Mucosa of descending colon (tissue), 3 donors: ENCODE data around the gene RHBDL2. TPM values are rescaled to one million over a fixed set of nuclear protein-coding genes. Genes with fewer than 3 reads are reported as not detected.
A peak's percentile ranks its signal among the peaks of the same experiment; 100 is the strongest.

ENCODE experiments used
- ATAC-seq: fragments of 200-7000 bp; cut with Tn5 transposase; one replicate; pipeline ENCODE4 v1.9.1; 2020; ENCODE audit warnings: mild to moderate bottlenecking, moderate library complexity
- DNase-seq, 3 donors: peaks; one replicate each; pipeline ENCODE4 v3.0.0-alpha.2; 2020
- H3K36me3 ChIP-seq: fragments of 200-600 bp; one replicate; pipeline ENCODE4 v1.8.0; 2021; ENCODE audit warnings: low read depth, mild to moderate bottlenecking
- H3K4me1 ChIP-seq: fragments of 200-600 bp; one replicate; pipeline ENCODE4 v1.8.0; 2021; ENCODE audit warnings: low read depth, mild to moderate bottlenecking
- H3K4me3 ChIP-seq: fragments of 200-600 bp; one replicate; pipeline ENCODE4 v1.8.0; 2021; ENCODE audit warnings: mild to moderate bottlenecking
- H3K9me3 ChIP-seq: fragments of 200-600 bp; one replicate; pipeline ENCODE4 v1.8.0; 2021; ENCODE audit warnings: mild to moderate bottlenecking
- CTCF ChIP-seq: fragments of 200-600 bp; IDR thresholded peaks from one replicate; pipeline ENCODE4 v1.8.0; 2022; ENCODE audit warnings: antibody characterized with exemption, mild to moderate bottlenecking
- intact Hi-C, 2 donors: fragments of 100-400 bp; cut with DNase I in 1 of 2; cut with micrococcal nuclease in 1 of 2; formaldehyde crosslinking; loops; one replicate each; pipeline versions ENCODE4 v1.11.0 to v1.11.1; 2022; cut with DNase I, micrococcal nuclease
- total RNA-seq, 3 donors: library from RNA; stranded (reverse); fragmentation: NEBNext Ultra II Directional in 2 of 3; extraction: Animal tissue kit (Norgen Biotek cat#: 25700) in 2 of 3; gene quantifications; one replicate each; pipeline versions ENCODE4 v1.2.1 to v1.2.4, GENCODE V29; 2021 to 2023
- donor health status: DM: no; HTN: no; CAD: no; lungs with moderate emphysema.
- donor health status: DM: no; HTN: no; CAD: no.
- donor health status: DM: no; HTN: yes; CAD: no.

RHBDL2 gene
- total RNA-seq, 3 donors from 2014 or later: 16.6 to 50.5 (median 23.7) TPM

- ATAC-seq (peak; percentile 47), DNase-seq (peak in 1 of 3 donors; percentile 35)
- Histone ChIP-seq H3K36me3 (no peaks in the 10 kb centered on the region), H3K9me3 (no peaks in the 10 kb centered on the region), H3K4me1 (peaks cover 7% of the 10 kb centered on the region), H3K4me3 (peak overlapping the region; percentile 76)
- intact Hi-C loops: no loop called here
- TF ChIP-seq CTCF: no peak
These were observed 69.1 kb downstream of the RHBDL2 start for GRCh38 chr1:38872401-38873026.

- ATAC-seq (no peak), DNase-seq (no peak)
- intact Hi-C loops: no loop called here
- TF ChIP-seq CTCF: no peak
- no peaks in the 10 kb centered on the region for H3K9me3 ChIP-seq
- H3K4me3 ChIP-seq: no peak overlapping the region
- no peaks in the 10 kb centered on the region for H3K36me3 ChIP-seq
- peaks cover 7% of the 10 kb centered on the region for H3K4me1 ChIP-seq
These were observed 70.6 kb downstream of the RHBDL2 start for GRCh38 chr1:38870996-38871395.

GRCh38 chr1:38867208-38867607 is 74.4 kb downstream of the RHBDL2 start:
- H3K9me3 ChIP-seq: no peaks in the 10 kb centered on the region
- no peak for ATAC-seq
- DNase-seq: no peak
- peaks cover 3% of the 10 kb centered on the region for H3K4me1 ChIP-seq
- no peaks in the 10 kb centered on the region for H3K36me3 ChIP-seq
- no peak overlapping the region for H3K4me3 ChIP-seq
- intact Hi-C loops: no loop called here
- no peak for TF ChIP-seq CTCF

GRCh38 chr1:38865112-38865715 is 76.4 kb downstream of the RHBDL2 start:
- TF ChIP-seq CTCF: no peak
- H3K4me3 ChIP-seq: no peak overlapping the region
- H3K9me3 ChIP-seq: no peaks in the 10 kb centered on the region
- intact Hi-C loops: no loop called here
- H3K4me1 ChIP-seq: peaks cover 7% of the 10 kb centered on the region
- no peaks in the 10 kb centered on the region for H3K36me3 ChIP-seq
- ATAC-seq: no peak
- no peak for DNase-seq

- Histone ChIP-seq H3K4me1 (peaks cover 19% of the 10 kb centered on the region), H3K9me3 (no peaks in the 10 kb centered on the region), H3K36me3 (no peaks in the 10 kb centered on the region), H3K4me3 (peak overlapping the region; percentile 28)
- ATAC-seq: no peak
- DNase-seq: no peak
- intact Hi-C loops: no loop called here
- TF ChIP-seq CTCF: no peak
These were observed 81.2 kb downstream of the RHBDL2 start for GRCh38 chr1:38860454-38860795.
